ENCODE results near the gene GAGE12J.
"Not testable (repeated sequence)": the region's sequence is repeated elsewhere in the genome, so short reads cannot be mapped to it uniquely, and the experiment has no call there.

The GAGE12J gene

GRCh38 chrX:49286581-49286980 is 35.3 kb upstream of the GAGE12J start:
- no peak for DNase-seq (ENCODE audit: insufficient read length, low spot score)
- TF ChIP-seq TAF1 (IDR thresholded peaks at IDR 0.05; ENCODE audit: low read depth, low read length) (no peak), PAX5 (IDR thresholded peaks at IDR 0.05; ENCODE audit: insufficient read depth, low read length, severe bottlenecking) (no peak), POLR2A (IDR thresholded peaks at IDR 0.05; ENCODE audit: low read depth, low read length) (no peak), POU2F2 (IDR thresholded peaks at IDR 0.05; ENCODE audit: low read depth, low read length) (no peak), SPI1 (IDR thresholded peaks at IDR 0.05; ENCODE audit: low read depth, low read length) (no peak), POLR2AphosphoS5 (IDR thresholded peaks at IDR 0.05; ENCODE audit: low read depth, low read length) (no peak)
- no peak for FAIRE-seq

GRCh38 chrX:49287665-49288064 is 34.2 kb upstream of the GAGE12J start:
- DNase-seq (ENCODE audit: insufficient read length, low spot score) (no peak), FAIRE-seq (no peak)
- TF ChIP-seq TAF1 (IDR thresholded peaks at IDR 0.05; ENCODE audit: low read depth, low read length) (no peak), PAX5 (IDR thresholded peaks at IDR 0.05; ENCODE audit: insufficient read depth, low read length, severe bottlenecking) (no peak), POLR2A (IDR thresholded peaks at IDR 0.05; ENCODE audit: low read depth, low read length) (no peak), POLR2AphosphoS5 (IDR thresholded peaks at IDR 0.05; ENCODE audit: low read depth, low read length) (no peak), POU2F2 (IDR thresholded peaks at IDR 0.05; ENCODE audit: low read depth, low read length) (no peak), SPI1 (IDR thresholded peaks at IDR 0.05; ENCODE audit: low read depth, low read length) (no peak)

- DNase-seq (ENCODE audit: insufficient read length, low spot score) = no peak
- TF ChIP-seq PAX5 (IDR thresholded peaks at IDR 0.05; ENCODE audit: insufficient read depth, low read length, severe bottlenecking) (no peak), POLR2A (IDR thresholded peaks at IDR 0.05; ENCODE audit: low read depth, low read length) (no peak), POU2F2 (IDR thresholded peaks at IDR 0.05; ENCODE audit: low read depth, low read length) (no peak), SPI1 (IDR thresholded peaks at IDR 0.05; ENCODE audit: low read depth, low read length) (no peak), TAF1 (IDR thresholded peaks at IDR 0.05; ENCODE audit: low read depth, low read length) (no peak), POLR2AphosphoS5 (IDR thresholded peaks at IDR 0.05; ENCODE audit: low read depth, low read length) (no peak)
- no peak for FAIRE-seq
These were observed 31.6 kb upstream of the GAGE12J start for GRCh38 chrX:49290215-49290614.

GRCh38 chrX:49291615-49292337 is 30.1 kb upstream of the GAGE12J start:
- FAIRE-seq (peak; percentile 48), DNase-seq (ENCODE audit: insufficient read length, low spot score) (peak; percentile 25)
- TF ChIP-seq TAF1 (IDR thresholded peaks at IDR 0.05; ENCODE audit: low read depth, low read length) (no peak), SPI1 (IDR thresholded peaks at IDR 0.05; ENCODE audit: low read depth, low read length) (no peak), POU2F2 (IDR thresholded peaks at IDR 0.05; ENCODE audit: low read depth, low read length) (no peak), POLR2A (IDR thresholded peaks at IDR 0.05; ENCODE audit: low read depth, low read length) (no peak), PAX5 (IDR thresholded peaks at IDR 0.05; ENCODE audit: insufficient read depth, low read length, severe bottlenecking) (no peak), POLR2AphosphoS5 (IDR thresholded peaks at IDR 0.05; ENCODE audit: low read depth, low read length) (no peak)

GRCh38 chrX:49292400-49293362 is 29.2 kb upstream of the GAGE12J start:
- FAIRE-seq = no peak
- TF ChIP-seq SPI1 (IDR thresholded peaks at IDR 0.05; ENCODE audit: low read depth, low read length) (no peak), POU2F2 (IDR thresholded peaks at IDR 0.05; ENCODE audit: low read depth, low read length) (no peak), POLR2A (IDR thresholded peaks at IDR 0.05; ENCODE audit: low read depth, low read length) (no peak), PAX5 (IDR thresholded peaks at IDR 0.05; ENCODE audit: insufficient read depth, low read length, severe bottlenecking) (no peak), POLR2AphosphoS5 (IDR thresholded peaks at IDR 0.05; ENCODE audit: low read depth, low read length) (no peak), TAF1 (IDR thresholded peaks at IDR 0.05; ENCODE audit: low read depth, low read length) (no peak)

GRCh38 chrX:49299293-49299692 is 22.5 kb upstream of the GAGE12J start:
- not testable (repeated sequence) for DNase-seq (ENCODE audit: insufficient read length, low spot score); FAIRE-seq

More at GRCh38 chrX:49292400-49293362, 29.2 kb upstream of the GAGE12J start:
- DNase-seq (ENCODE audit: insufficient read length, low spot score) = no peak

- no peak for FAIRE-seq
- TF ChIP-seq POU2F2 (IDR thresholded peaks at IDR 0.05; ENCODE audit: low read depth, low read length) (no peak), SPI1 (IDR thresholded peaks at IDR 0.05; ENCODE audit: low read depth, low read length) (no peak), POLR2AphosphoS5 (IDR thresholded peaks at IDR 0.05; ENCODE audit: low read depth, low read length) (no peak), POLR2A (IDR thresholded peaks at IDR 0.05; ENCODE audit: low read depth, low read length) (no peak), TAF1 (IDR thresholded peaks at IDR 0.05; ENCODE audit: low read depth, low read length) (no peak), PAX5 (IDR thresholded peaks at IDR 0.05; ENCODE audit: insufficient read depth, low read length, severe bottlenecking) (no peak)
- no peak for DNase-seq (ENCODE audit: insufficient read length, low spot score)
These were observed 21.1 kb upstream of the GAGE12J start for GRCh38 chrX:49300703-49301102.

- no peak for DNase-seq (ENCODE audit: insufficient read length, low spot score)
These were observed 18.5 kb upstream of the GAGE12J start, which contains the start of gene GAGE10 for GRCh38 chrX:49303346-49303745. TSS of gene GAGE10 (plus strand) at chrX:49303646. CDS start at chrX:49304860, 1,214 bp downstream.

GRCh38 chrX:49307775-49308174 is 14.1 kb upstream of the GAGE12J start:
- DNase-seq (ENCODE audit: insufficient read length, low spot score) = not testable (repeated sequence)

More at GRCh38 chrX:49303346-49303745, 18.5 kb upstream of the GAGE12J start, which contains the start of gene GAGE10:
- FAIRE-seq = no peak
- no peak for TF ChIP-seq POLR2A (IDR thresholded peaks at IDR 0.05; ENCODE audit: low read depth, low read length)
- TF ChIP-seq PAX5 (IDR thresholded peaks at IDR 0.05; ENCODE audit: insufficient read depth, low read length, severe bottlenecking) = no peak
- TF ChIP-seq POU2F2 (IDR thresholded peaks at IDR 0.05; ENCODE audit: low read depth, low read length) = no peak
- TF ChIP-seq POLR2AphosphoS5 (IDR thresholded peaks at IDR 0.05; ENCODE audit: low read depth, low read length) = no peak
- no peak for TF ChIP-seq TAF1 (IDR thresholded peaks at IDR 0.05; ENCODE audit: low read depth, low read length)
- TF ChIP-seq SPI1 (IDR thresholded peaks at IDR 0.05; ENCODE audit: low read depth, low read length) = no peak

More at GRCh38 chrX:49307775-49308174, 14.1 kb upstream of the GAGE12J start:
- not testable (repeated sequence) for FAIRE-seq
